K562 (cell line): ENCODE data around the gene C1orf21. TPM values are rescaled to one million over a fixed set of nuclear protein-coding genes. Genes with fewer than 3 reads are reported as not detected.

ENCODE experiments used
- ATAC-seq: fragments of 200-7000 bp; cut with Tn5 transposase; 3 replicates; pipeline ENCODE4 v1.9.1; 2020; ENCODE audit warnings: moderate library complexity
- BruUV-seq: library from RNA; stranded (reverse); fragments of 400-500 nt; replicated peaks from 2 replicates; lab custom pipeline; 2021; lab: Mats Ljungman, UMichigan
- CTCF ChIA-PET: fragments of 300-600 bp; formaldehyde crosslinking; extraction: SDS; loops from one replicate; lab custom pipeline; 2021; ENCODE audit warnings: low intra/inter-chr PET ratio; lab: Yijun Ruan, JAX
- POLR2A ChIA-PET: fragments of 300-600, 350-650 bp; sonication (Branson Sonifier 250); formaldehyde crosslinking; extraction: SDS; loops from one replicate; lab custom pipeline; 2021; ENCODE audit warnings: antibody characterized with exemption, inconsistent platforms; lab: Yijun Ruan, JAX
- DNase-seq, 4 experiments: peaks; one replicate each; pipeline versions ENCODE4 v3.0.0 to v3.0.0-alpha.2; 2011 to 2018; ENCODE audit warnings: low spot score in 3 of 4, mixed read lengths in 3 of 4; ENCODE audit errors: extremely low read depth in 1 of 4
- FAIRE-seq: peaks from 2 replicates; lab custom pipeline; 2011; peaks lifted over from hg19 to GRCh38; lab: Jason Lieb, UNC
- H2AFZ ChIP-seq: 2 replicates; pipeline ENCODE4 v1.6.0; 2011; ENCODE audit warnings: low read depth, low read length, control low read depth, inconsistent platforms
- H3K27ac ChIP-seq: fragments of 200-600 bp; 3 replicates; pipeline ENCODE4 v1.8.0; 2011; ENCODE audit warnings: low read depth, mild to moderate bottlenecking, control low read depth, inconsistent platforms, low read length, moderate library complexity, mixed read lengths; ENCODE audit errors: extremely low read depth
- H3K27me3 ChIP-seq, 2 experiments: fragments of 300-600 bp in 1 of 2; 2 replicates in 1 of 2; 3 replicates in 1 of 2; pipeline versions ENCODE4 v1.6.0 to v1.8.0; 2011; ENCODE audit warnings: inconsistent platforms in 2 of 2, low read length in 2 of 2, mild to moderate bottlenecking in 1 of 2, mixed read lengths in 1 of 2, moderate library complexity in 1 of 2; ENCODE audit not compliant: control insufficient read depth in 2 of 2, insufficient read depth in 2 of 2
- H3K36me3 ChIP-seq: fragments of 300-600 bp; 3 replicates; pipeline ENCODE4 v1.8.0; 2011; ENCODE audit warnings: mild to moderate bottlenecking, low read length, inconsistent platforms; ENCODE audit not compliant: control insufficient read depth, insufficient read depth
- H3K4me1 ChIP-seq, 2 experiments: fragments of 200-600 bp in 1 of 2; replicated peaks in 1 of 2; 2 replicates in 1 of 2; 3 replicates in 1 of 2; pipeline versions ENCODE4 v1.5.1 to v1.8.0; 2011; ENCODE audit warnings: inconsistent platforms in 2 of 2, low read length in 2 of 2, mild to moderate bottlenecking in 1 of 2, mixed read lengths in 1 of 2, moderate library complexity in 1 of 2; ENCODE audit not compliant: control insufficient read depth in 2 of 2, insufficient read depth in 2 of 2
- H3K4me2 ChIP-seq: 2 replicates; pipeline ENCODE4 v1.6.1; 2011; ENCODE audit warnings: low read length, control low read depth, inconsistent platforms, mixed read lengths; ENCODE audit not compliant: insufficient read depth
- H3K4me3 ChIP-seq: fragments of 200-600 bp; sonication (generic), shearing (Covaris generic); 2 replicates; pipeline ENCODE4 v1.5.1; 2016; ENCODE audit warnings: control low read depth, inconsistent platforms
- H3K79me2 ChIP-seq: fragments of 200-600 bp; 3 replicates; pipeline ENCODE4 v1.8.0; 2011; ENCODE audit warnings: low read length, inconsistent platforms; ENCODE audit not compliant: control insufficient read depth, insufficient read depth
- H3K9ac ChIP-seq, 2 experiments: 2 replicates each; pipeline versions ENCODE4 v1.6.0 to v1.6.1; 2011; ENCODE audit warnings: low read depth in 2 of 2, low read length in 2 of 2, control low read depth in 1 of 2, inconsistent platforms in 1 of 2, mild to moderate bottlenecking in 1 of 2, mixed read lengths in 1 of 2; ENCODE audit not compliant: insufficient read depth in 1 of 2
- H3K9me1 ChIP-seq: one replicate; pipeline ENCODE4 v1.6.0; 2011; ENCODE audit warnings: inconsistent platforms, mild to moderate bottlenecking, low read length, moderate library complexity; ENCODE audit not compliant: control insufficient read depth, insufficient read depth
- H3K9me3 ChIP-seq: replicated peaks from 2 replicates; pipeline ENCODE4 v1.5.1; 2011; ENCODE audit warnings: low read depth, low read length, inconsistent platforms; ENCODE audit not compliant: control insufficient read depth, insufficient read depth
- H4K20me1 ChIP-seq: replicated peaks from 2 replicates; pipeline ENCODE4 v1.6.1; 2011; ENCODE audit warnings: low read length, inconsistent platforms, mixed read lengths; ENCODE audit not compliant: control insufficient read depth, insufficient read depth
- GABPA ChIP-seq: fragments of 200-800 bp; sonication (Bioruptor generic); conservative IDR thresholded peaks from 2 replicates; pipeline ENCODE4 v1.6.1; 2016; ENCODE audit warnings: low read depth, missing genetic modification characterization, missing compliant biosample characterization
- GTF2A2 ChIP-seq: IDR thresholded peaks from 2 replicates; pipeline ENCODE4 v1.6.1; 2016; ENCODE audit warnings: mild to moderate bottlenecking, missing genetic modification characterization, missing compliant biosample characterization
- WGBS: fragments of 100-300 bp; shearing (Covaris generic); methylation state at CpG from one replicate; pipeline ENCODE4 v1.1.6; 2016; ENCODE audit warnings: low coverage, mixed read lengths; ENCODE audit not compliant: insufficient coverage; ENCODE audit errors: missing lambda C conversion rate; 5-methylcytosine and 5-hydroxymethylcytosine counted together
- in situ Hi-C: fragments of 300-500 bp; cut with MboI; formaldehyde crosslinking; loops from 4 replicates; pipeline ENCODE4 v1.15.0; 2018; ENCODE audit warnings: inconsistent platforms, mixed read lengths
- intact Hi-C: fragments of 100-400 bp; cut with micrococcal nuclease; formaldehyde crosslinking; loops from 2 replicates; pipeline ENCODE4 v1.14.2; 2022
- polyA plus RNA-seq, 8 experiments: library from polyadenylated mRNA; depleted of rRNA in 4 of 8; stranded (reverse) in 5 of 8; unstranded in 3 of 8; fragments of >200 nt; fragmentation: Nextera tagmentation in 2 of 8; fragmentation: Illumina TruSeq in 1 of 8; extraction: Ambion mirVana in 2 of 8; extraction: Trizol in 1 of 8; gene quantifications; 2 replicates each; pipeline versions ENCODE4 v1.2.1 to v1.2.3, GENCODE V29; 2011 to 2014; ENCODE audit warnings: inconsistent platforms in 1 of 8, missing spikeins in 1 of 8
- total RNA-seq, 7 experiments: library from RNA; depleted of rRNA in 6 of 7; stranded (reverse); fragments of >200 nt in 6 of 7; fragmentation: Illumina TruSeq in 2 of 7; extraction: Trizol in 2 of 7; gene quantifications; 2 replicates each; pipeline versions ENCODE4 v1.2.1 to v1.2.3, GENCODE V29; 2011 to 2021; ENCODE audit warnings: low replicate concordance in 1 of 7
- TF ChIP-seq, protein P1 (sequence below): fragments of 450-650 bp; formaldehyde crosslinking; conservative IDR thresholded peaks from 2 replicates; pipeline ENCODE4 v1.4.0; 2022; ENCODE audit warnings: mild to moderate bottlenecking, missing genetic modification characterization
- TF ChIP-seq, protein P2 (sequence below): fragments of 450-650 bp; conservative IDR thresholded peaks from 2 replicates; pipeline ENCODE4 v1.6.1; 2016; ENCODE audit warnings: missing genetic modification characterization, low read depth, mild to moderate bottlenecking, missing compliant biosample characterization, moderate library complexity

Gene C1orf21
- total and polyA plus RNA-seq, 9 of the 15 experiments (the other 6 are each of a cell fraction or from before 2014, with no cell fraction given), result under 0.01 to 0.31 (median 0.07) TPM

DNA sequence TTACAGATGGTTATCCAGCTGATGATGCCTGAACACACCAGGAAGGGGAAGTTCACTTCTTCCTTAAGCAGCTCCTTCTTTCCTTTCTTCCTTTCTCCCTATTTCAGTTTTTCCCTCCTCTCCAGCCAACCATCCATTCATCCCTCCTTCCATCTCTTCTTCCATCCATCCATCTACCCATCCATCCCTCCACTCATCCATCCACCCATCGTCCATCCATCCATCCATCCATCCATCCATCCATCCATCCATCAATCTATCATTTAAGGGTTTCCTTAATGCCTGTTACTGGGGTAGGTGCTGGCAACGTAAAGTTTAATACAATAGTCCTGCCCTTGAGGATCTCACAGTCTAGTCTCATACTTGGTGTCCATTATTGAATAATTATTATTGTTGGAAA is 36.8 kb downstream of the C1orf21 start:
- Histone ChIP-seq H3K4me2 (no peak overlapping the region), H3K27ac (no peak overlapping the region), H3K36me3 (no peaks in the 10 kb centered on the region), H4K20me1 (no peaks in the 10 kb centered on the region), H3K9ac (no peak overlapping the region), H3K9me3 (no peaks in the 10 kb centered on the region), H3K27me3 (no peaks in the 10 kb centered on the region; a peak in 2 of 5 replicates), H3K79me2 (no peaks in the 10 kb centered on the region), H3K4me3 (no peak overlapping the region), H2AFZ (no peak overlapping the region), H3K4me1 (no peaks in the 10 kb centered on the region), H3K9me1 (no peaks in the 10 kb centered on the region)
- POLR2A ChIA-PET, result no interaction called here
- WGBS, result 0% methylated on average over 2 of the region's 2 CpGs
- no peak for DNase-seq
- no TSS peak for BruUV-seq
- in situ Hi-C loops (no loop called here), intact Hi-C loops (no loop called here)
- CTCF ChIA-PET, result no interaction called here
- FAIRE-seq, result no peak
- no peak for ATAC-seq
- TF ChIP-seq, protein P1, sequence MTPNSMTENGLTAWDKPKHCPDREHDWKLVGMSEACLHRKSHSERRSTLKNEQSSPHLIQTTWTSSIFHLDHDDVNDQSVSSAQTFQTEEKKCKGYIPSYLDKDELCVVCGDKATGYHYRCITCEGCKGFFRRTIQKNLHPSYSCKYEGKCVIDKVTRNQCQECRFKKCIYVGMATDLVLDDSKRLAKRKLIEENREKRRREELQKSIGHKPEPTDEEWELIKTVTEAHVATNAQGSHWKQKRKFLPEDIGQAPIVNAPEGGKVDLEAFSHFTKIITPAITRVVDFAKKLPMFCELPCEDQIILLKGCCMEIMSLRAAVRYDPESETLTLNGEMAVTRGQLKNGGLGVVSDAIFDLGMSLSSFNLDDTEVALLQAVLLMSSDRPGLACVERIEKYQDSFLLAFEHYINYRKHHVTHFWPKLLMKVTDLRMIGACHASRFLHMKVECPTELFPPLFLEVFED (CRISPR knock-in tag), result 0 out of 2 replicates have a peak, but pooled peaks have one; percentile 31
- TF ChIP-seq, protein P2, sequence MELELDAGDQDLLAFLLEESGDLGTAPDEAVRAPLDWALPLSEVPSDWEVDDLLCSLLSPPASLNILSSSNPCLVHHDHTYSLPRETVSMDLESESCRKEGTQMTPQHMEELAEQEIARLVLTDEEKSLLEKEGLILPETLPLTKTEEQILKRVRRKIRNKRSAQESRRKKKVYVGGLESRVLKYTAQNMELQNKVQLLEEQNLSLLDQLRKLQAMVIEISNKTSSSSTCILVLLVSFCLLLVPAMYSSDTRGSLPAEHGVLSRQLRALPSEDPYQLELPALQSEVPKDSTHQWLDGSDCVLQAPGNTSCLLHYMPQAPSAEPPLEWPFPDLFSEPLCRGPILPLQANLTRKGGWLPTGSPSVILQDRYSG, result no peak
- TF ChIP-seq GTF2A2, result no peak
- no peak for TF ChIP-seq GABPA (tag)
